HG03280 (cell line): ENCODE data around the gene RSU1.

Source experiments
- ATAC-seq: cut with Tn5 transposase; IDR thresholded peaks from one replicate; pipeline ENCODE4 v1.9.1; 2021; ENCODE audit warnings: mild to moderate bottlenecking, moderate library complexity; ENCODE audit not compliant: unreplicated experiment

Gene RSU1

DNA sequence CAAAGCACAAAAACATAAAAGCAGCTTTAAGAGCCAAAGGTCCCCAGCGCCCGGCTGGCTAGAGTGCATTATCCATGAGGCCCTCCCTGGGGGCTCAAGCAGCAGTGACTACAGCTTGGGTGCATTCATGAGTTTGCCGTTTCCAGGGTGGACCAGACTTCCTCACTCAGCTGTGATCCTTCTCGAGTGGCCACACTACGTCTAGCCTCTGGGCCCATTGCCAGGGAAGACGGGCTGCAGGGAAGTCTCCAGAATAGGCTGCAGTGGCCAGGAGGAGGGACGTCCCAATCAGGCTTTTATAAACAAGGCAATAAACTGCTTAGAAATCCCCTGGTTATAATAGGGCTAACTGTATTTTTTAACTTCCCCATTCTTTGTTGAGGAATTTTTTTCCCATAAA, 206.2 kb downstream of the RSU1 start:
- no peak for ATAC-seq

- no peak for ATAC-seq
Observed at GRCh38 chr10:16609211-16609610, 208.0 kb downstream of the RSU1 start.

GRCh38 chr10:16606923-16607322, 210.3 kb downstream of the RSU1 start:
- ATAC-seq, result no peak

- ATAC-seq, result no peak
Observed at GRCh38 chr10:16606421-16606820, 210.8 kb downstream of the RSU1 start.

GRCh38 chr10:16603308-16603707, 213.9 kb downstream of the RSU1 start:
- no peak for ATAC-seq

DNA sequence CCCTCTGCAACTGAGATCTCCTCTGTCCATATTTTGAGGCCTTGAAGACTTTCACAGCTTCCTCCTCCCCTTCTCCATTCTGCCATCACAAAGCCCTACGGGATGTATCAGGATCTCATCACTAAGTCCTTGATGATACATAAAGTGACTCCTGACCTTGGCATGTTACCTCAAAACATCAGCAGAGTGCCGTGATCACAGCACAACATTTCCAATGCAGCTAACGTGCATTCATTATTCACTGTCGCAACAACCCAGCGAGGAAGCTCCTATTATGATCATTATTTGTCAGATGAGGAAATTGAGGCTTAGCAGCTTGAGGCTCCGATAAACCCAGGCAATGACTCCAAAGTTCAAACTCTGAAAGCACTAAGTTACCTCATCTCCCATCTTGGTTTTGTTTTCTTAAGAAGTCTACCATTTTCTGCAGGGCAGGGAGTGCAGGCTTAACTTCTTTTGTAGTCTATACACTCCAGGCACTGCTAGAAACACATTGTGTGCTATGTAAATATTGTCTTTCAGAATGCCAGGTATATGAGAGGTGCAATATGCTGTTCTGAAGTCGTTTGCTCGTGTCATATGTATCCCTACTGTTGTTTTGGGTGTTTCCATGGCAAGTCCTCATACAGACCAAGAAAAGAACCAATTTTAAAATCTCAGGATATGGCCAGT, 215.0 kb downstream of the RSU1 start:
- ATAC-seq, result no peak

DNA sequence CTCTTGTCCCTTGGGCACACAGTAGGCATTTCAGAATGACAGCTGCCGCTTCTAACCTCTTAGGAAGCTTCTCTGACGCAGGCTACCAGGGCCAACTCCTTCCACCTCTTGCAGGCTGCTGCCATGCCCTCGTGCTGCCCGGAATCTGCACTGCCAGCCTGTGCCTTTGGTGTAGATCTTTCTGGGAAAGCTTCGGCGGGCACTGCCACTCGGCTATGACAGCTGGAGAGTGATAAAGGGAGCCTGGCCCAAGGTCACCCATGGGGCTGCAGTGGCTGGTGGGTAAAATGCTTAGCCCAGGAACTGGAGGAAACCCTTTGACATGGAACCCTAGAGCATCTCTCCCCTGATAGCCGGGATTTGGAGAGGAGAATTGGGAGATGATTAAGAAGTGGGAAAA, 217.6 kb downstream of the RSU1 start:
- no peak for ATAC-seq

GRCh38 chr10:16597656-16598055, 219.6 kb downstream of the RSU1 start:
- ATAC-seq, result no peak

GRCh38 chr10:16592378-16592777, 224.8 kb downstream of the RSU1 start:
- ATAC-seq, result no peak

GRCh38 chr10:16586358-16587138, 230.7 kb downstream of the RSU1 start:
- ATAC-seq, result peak; percentile 75

- ATAC-seq, result no peak
Observed at GRCh38 chr10:16585103-16585502, 232.1 kb downstream of the RSU1 start.

DNA sequence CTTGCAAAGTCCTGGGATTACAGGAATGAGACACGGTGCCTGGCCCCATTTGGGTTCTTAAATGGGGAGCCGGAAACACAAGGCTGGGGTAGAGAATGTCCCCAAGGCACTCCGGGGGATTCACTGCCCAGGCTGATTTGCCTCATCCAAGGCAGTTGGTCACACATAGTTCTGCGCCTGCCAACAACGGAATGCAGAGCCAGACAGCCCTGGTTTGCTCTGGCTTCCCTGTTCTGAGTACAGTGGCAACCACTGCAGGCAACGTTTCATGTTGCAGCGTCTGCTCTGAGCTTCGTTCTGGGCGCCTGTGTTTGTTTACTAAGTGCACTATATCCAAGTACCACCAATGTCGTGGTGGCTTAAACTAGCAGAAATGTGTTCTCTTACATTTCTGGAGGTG, 233.8 kb downstream of the RSU1 start:
- ATAC-seq, result no peak

GRCh38 chr10:16581202-16581601, 236.0 kb downstream of the RSU1 start:
- no peak for ATAC-seq

DNA sequence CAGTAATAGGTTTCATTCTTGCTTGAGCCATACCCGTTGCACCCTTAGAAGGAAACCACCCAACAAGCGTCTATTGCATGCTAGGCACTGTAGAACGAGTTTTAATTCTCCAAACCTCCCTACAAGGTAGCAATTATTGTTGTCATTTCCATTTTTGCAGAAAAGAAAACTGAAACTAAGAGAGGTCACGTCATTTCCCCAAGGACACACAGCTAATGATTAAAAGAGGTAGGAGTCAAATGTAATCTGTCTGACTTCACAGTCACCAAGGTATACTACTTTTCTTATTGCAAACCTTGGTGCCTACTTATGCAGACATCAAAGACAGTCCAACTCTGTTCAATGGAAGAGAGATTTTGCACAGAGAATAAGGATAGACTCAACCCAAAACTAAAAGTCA, 246.5 kb downstream of the RSU1 start:
- ATAC-seq, result peak; percentile 76

DNA sequence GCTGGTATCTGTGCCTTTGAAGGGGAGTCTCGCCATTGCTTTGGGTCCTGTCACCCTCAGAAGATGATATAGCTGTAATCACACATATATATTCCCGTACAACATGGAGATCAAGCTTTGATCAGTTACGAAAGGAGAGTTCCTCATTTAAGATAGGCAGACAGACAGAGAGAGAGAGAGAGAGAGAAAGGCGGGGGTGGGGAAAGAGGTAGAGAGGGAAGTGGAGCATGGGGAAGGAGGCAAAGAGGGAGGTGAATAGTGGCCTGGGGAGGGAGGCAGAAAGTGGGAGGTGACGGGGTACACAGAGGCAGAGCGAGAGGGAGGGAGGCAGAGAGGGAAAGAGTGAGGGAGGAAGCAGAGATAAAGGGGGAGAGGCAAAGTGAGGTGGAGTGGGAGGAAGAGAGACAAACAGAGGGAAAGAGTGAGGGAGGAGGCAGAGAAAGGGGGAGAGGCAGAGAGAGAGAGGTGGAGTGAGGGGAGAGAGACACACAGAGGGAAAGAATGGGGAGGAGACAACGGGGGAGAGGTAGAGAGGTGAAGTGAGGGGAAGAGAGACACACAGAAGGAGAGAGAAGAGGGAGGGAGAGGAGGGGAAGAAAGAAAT, 250.9 kb downstream of the RSU1 start:
- ATAC-seq, result no peak

GRCh38 chr10:16565604-16566003, 251.6 kb downstream of the RSU1 start:
- no peak for ATAC-seq

- ATAC-seq, result no peak
Observed at GRCh38 chr10:16562891-16563290, 254.3 kb downstream of the RSU1 start.

GRCh38 chr10:16559236-16559773, 257.9 kb downstream of the RSU1 start:
- no peak for ATAC-seq

DNA sequence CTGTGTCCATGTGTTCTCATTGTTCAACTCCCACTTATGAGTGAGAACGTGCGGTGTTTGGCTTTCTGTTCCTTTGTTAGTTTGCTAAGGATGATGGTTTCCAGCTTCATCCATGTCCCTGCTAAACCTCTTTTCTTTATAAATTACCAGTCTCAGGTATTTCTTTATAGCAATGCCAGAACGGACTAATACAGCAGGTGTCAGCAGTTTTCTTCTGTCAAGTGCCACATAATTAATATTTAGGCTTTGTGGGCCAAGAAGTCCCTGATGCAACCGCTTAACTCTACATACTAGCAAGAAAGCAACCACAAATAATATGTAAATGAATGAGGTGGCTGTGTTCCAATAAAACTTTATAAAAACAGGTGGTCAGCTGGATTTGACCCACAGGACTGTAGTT, 269.3 kb downstream of the RSU1 start:
- no peak for ATAC-seq

- peak; percentile 77 for ATAC-seq
Observed at GRCh38 chr10:16545116-16545736, 272.0 kb downstream of the RSU1 start.

DNA sequence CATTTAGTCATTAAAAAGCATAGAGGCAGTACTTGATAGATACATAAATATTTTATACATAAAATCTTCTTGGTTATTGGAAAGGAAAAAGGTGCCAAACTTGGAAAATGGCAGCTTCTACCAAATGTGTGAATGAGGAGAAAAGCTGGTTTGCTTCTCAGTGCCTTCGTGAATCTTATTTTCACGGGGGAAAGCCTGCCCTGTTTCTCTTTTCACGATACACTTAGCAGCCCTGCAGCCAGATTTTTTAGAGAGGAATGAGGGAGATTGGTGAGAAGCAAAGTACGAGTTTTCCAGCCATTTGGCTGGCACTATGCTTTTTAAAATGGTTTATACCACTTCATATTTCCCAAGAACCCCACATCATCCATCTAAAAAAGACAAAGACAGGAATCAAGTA, 272.6 kb downstream of the RSU1 start:
- no peak for ATAC-seq
